Amniotic stem cell (primary cell): ENCODE data around the gene UPK3BL2.
"Not testable (repeated sequence)": the region's sequence is repeated elsewhere in the genome, so short reads cannot be mapped to it uniquely, and the experiment has no call there.

Experiments used
- DNase-seq: peaks from one replicate; lab custom pipeline; 2025; lab: John Stamatoyannopoulos, UW

The UPK3BL2 gene, protein sequence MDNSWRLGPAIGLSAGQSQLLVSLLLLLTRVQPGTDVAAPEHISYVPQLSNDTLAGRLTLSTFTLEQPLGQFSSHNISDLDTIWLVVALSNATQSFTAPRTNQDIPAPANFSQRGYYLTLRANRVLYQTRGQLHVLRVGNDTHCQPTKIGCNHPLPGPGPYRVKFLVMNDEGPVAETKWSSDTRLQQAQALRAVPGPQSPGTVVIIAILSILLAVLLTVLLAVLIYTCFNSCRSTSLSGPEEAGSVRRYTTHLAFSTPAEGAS

DNA sequence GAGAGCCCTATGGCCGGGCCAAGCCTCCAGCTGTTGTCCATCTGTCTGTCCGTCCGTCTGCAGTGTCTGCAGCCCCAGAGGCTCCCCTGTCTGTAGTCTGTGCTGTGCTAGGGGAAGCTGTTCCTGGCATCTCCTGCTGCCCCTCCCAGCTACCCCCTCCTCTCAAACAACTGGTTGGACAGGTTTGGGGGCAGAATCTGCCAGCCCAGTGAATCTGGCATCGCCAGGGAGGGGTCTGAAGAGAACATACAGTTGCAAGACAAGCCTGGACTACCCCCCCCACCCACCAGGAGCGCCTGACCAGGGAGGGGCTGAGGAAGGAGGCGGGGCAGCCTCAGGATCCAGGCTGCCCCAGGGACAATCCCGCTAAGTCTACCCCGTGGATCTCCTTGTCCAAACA, at the start of gene UPK3BL2:
TSS of gene UPK3BL2 (minus strand) at position 101 of the 400 bp plus-strand sequence. CDS start at position 41, 60 bp downstream.
- DNase-seq, result not testable (repeated sequence)

DNA sequence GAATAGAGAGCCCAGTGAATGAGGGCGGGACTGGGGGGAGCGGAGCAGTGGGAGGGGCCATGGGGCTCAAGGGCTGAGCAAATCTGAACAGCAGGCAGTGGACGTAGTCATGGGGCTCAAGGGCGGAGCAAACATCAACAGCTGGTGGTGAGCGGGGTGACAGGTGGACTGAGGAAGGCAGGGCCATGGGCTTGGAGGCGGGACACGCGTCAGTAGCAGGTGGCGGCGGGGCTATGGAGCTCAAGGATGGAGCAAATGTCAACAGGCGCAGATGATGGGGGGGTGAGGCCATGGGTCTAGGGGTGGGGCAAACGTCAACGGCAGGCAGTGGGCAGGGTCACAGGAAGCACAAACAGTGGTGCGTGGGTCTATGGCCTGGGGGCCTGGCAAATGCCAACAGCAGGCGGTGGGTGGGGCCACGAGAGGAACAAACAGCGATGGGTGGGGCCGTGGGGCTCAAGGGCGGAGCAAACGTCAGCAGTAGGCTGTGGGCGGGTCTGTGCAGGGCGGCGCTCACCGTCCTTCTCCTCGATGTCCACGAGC, 49.1 kb upstream of the UPK3BL2 start:
- not testable (repeated sequence) for DNase-seq

DNA sequence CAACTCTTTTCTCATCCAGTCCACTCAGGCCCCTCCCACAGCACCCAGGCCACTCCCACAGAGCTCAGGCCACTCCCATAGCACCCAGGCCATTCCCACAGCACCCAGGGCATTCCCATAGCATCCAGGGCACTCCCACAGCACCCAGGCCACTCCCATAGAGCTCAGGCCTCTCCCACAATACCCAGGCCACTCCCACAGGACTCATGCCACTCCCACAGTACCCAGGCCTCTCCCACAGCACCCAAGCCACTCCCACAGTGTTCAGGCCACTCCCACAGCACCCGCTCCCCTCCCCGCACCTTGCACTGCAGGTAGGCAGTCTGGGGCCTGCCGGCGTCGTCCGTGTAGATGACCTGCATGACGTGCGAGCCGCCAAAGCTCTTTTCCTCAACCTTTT, 46.4 kb upstream of the UPK3BL2 start:
- DNase-seq, result not testable (repeated sequence)

DNA sequence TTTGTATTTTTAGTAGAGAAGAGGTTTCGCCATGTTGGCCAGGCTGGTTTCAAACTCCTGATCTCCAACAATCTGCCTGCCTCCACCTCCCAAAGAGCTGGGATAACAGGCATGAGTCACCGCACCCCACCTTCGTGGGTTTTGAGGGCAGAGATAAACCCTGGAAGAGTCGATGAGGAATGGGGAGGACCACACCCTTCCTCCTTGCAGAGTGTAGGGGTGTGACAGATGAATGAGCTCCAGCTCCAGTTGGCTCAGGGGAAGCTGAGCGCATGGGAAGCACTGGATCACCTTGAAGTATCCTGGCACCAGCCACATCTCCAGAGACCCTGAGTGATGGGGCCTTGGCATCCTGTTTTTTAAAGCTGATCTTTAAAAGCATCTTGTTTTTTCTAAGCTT, 40.0 kb upstream of the UPK3BL2 start:
- DNase-seq, result not testable (repeated sequence)

DNA sequence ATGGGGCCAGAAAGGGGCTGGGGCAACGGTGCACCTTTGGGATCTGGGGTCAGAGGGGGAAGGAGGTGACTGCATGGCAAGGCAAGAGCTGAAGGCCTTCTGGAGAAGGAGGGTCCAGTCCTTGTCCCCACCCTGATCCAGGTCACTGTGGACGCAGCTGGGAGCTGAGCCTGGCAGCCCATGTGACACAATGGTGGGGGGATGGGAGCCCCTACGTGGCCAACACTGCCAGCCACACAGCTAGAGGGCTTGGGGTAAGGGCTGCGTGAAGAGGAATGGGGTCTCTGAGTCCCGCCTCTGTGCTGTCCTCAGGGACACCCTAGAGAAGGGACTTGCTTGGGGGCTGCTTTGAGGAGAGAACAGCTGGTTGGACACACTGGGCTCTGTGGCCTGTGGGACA, 38.2 kb upstream of the UPK3BL2 start:
- DNase-seq, result not testable (repeated sequence)

DNA sequence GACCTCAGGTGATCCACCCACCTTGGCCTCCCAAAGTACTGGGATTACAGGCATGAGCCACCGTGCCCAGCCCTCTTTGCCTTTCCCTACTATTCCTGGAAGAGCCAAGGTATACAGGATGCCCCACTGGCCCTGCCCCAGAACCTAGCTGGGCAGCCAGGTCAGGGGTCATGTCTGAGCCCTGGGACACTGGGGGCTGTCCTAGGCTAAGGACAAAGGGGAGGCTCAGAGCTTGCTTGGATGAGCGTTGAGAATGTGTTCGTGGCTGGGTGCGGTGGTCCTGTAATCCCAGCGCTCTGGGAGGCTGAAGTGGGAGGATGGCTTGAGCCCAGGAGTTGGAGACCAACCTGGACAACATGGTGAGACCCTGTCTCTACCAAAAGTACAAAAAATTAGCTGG, 35.0 kb upstream of the UPK3BL2 start:
- DNase-seq, result not testable (repeated sequence)

DNA sequence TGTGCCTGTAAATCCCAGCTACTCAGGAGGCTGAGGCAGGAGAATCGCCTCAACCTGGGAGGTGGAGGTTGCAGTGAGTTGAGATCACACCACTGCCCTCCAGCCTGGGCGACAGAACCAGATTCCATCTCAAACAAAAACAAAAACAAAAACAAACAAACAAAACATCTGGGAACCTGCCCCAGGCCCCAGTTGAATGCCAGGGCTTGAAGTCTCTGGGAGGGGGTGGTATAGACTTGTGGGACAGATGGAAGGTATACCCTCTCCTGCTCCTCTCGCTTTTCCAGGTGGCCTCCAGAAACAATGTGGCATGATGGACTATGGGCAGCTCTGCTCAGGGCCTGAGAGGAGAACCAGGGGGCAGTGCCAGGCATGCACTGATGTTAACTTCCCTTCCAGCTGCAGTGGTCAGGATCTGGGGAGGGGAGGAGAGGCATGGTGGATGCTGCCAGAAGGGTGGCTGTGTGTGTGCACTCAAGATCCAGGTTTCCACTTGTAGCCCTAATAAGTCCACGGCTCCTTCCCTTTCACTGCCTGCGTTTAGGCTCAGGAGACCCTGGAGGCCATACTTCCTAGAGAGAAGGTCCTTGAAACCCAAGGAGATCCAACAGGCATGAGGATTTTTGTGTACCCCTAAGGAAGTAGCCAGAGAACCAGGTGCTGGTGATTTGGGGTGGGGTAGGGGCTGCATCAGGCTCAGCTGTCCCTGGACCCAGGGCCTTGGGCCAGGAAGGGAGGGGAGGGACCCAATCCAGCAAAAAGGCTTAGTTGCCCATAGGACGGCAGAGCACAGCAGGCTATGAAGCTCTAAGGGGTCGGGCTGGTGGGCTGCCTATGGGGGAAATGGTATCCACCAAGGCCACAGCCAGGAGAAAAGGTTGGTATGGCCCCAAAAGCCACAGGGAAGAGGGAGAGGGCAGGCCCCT, 34.1 kb upstream of the UPK3BL2 start:
- DNase-seq, result not testable (repeated sequence)

DNA sequence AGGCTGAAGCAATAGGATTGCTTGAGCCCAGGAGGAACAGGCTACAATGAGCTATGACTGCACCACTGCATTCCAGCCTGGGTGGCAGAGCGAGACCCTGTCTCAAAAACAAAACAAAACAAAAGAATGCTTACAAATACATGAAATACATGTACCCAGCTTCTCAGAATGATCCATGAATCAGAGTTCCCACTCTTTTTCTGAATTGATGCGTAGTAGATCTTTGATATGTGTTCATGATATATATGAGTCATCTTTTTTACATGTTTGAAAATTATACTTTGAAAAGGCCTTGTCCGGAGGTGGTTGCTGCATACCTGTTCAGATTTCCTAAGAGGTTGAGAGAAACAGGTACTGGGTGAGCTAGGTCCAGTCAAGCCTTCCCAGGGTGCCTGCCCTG, 32.9 kb upstream of the UPK3BL2 start:
- not testable (repeated sequence) for DNase-seq

DNA sequence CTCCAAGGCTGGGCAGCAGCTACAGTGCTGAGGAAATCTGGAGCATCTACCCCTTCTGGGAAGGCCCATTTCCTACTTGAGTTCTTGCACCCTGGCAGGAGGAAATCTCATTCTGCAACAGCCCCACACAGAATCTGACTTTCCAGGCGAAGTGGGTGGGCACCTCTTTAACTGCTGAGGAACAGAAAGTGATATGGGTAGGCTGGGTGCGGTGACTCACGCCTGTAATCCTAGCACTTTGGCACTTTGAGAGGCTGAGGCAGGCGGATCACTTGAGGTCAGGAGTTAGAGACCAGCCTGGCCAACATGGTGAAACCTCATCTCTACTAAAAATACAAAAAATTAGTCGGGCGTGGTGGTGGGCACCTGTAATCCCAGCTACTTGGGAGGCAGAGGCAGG, 31.1 kb upstream of the UPK3BL2 start:
- not testable (repeated sequence) for DNase-seq

DNA sequence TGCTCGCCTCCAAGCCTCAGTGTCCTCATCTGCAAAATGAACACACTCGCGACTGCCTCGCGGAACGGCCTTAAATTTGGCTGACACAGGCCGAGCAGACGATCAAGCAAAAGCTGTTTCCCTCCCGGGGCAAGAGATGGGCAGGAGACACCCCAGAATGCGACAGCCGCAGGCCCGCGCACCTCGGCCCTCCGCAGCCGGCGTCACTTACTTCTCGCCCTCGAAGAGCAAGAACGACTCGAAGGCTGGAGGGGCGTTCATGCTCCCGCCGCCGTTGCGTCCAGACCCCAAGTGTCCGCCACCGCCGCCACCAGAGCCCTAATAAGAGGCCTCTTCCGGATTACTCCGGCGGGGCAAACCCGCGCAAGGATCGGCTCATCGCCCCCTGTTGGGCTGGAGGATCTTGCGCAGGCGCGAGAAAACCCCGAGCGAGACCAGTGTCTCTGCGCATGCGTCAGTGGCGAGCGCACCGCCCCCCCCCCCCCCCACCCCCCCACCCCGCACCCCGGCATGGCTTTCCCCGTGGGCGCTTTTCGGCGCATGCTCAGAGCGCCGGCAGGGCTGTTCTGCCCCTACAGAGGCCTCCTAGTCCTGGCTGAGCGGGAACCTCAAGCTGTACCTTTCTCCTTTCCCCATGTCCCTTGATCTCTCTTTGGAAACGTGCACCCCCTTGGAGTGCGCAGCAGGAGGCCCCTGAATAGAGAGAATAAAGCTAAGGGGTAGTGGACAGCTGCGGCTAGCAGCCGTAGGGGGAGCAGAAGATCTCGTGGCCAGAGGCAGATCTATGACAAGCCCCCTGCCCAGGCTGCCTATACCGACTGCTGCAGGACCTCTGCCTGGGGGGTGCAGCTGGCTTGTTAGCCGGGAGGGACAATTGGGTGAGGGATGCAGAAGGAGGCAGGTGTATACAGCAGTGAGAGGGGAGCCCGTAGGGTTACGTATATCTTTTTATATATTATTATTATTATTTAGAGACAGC, 29.1 kb upstream of the UPK3BL2 start, which contains the start of gene POLR2J3:
TSS of gene POLR2J3 (minus strand) at position 323 of the 979 bp plus-strand sequence. CDS start at position 261, 62 bp downstream.
- DNase-seq, result not testable (repeated sequence)

DNA sequence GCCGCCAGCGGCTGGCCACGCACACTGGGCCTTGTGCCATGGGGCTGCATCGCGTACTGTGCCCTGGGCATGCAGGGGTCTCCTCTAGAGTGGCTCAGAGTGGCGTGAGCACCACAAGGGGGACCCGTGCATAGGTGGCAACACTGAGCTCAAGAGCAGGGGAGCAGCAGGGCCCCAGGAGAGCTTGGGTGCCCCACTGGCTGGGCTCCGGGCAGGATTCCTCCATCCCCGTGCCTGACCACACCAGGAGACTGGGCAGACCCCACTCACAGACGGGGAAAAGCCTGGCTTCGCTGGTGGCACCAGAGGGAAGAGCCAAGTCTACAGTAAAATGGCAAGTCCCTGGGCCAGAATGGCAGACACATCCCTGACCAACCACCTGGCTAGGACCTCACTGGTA, 25.1 kb upstream of the UPK3BL2 start:
- not testable (repeated sequence) for DNase-seq

DNA sequence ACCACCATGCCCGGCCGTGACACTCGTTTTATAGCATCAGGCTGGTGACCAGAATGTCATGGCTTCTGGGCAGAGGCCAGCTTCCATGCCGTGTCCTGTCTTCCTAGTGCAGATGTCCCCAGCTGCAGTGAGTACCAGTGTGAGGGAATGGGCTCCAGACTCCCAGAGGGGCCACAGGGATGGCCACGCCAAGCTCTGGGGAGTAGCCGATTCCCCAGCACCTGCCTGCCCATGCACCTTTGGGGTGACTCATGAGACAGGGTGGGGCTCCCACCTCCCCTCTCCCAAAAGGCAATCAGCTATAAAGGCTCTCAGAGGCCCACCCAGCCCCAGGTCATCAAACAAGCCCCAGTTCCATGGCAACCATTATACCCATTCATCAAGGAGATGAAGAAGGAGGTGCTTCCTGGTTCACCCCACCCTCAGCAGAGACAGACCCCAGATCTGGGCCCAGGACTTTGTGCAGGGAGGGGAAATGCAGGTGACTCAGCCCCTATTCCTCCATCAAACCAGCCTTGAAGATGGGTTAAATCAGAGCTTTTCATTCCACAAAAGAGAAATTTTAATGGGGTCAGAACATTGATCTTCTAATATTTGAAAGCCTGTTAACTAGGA, 7.4 kb upstream of the UPK3BL2 start, which contains the start of gene SPDYE2:
TSS of gene SPDYE2 (plus strand) at position 419 of the 615 bp plus-strand sequence. CDS start 2,030 bp downstream, outside the sequence.
- not testable (repeated sequence) for DNase-seq

DNA sequence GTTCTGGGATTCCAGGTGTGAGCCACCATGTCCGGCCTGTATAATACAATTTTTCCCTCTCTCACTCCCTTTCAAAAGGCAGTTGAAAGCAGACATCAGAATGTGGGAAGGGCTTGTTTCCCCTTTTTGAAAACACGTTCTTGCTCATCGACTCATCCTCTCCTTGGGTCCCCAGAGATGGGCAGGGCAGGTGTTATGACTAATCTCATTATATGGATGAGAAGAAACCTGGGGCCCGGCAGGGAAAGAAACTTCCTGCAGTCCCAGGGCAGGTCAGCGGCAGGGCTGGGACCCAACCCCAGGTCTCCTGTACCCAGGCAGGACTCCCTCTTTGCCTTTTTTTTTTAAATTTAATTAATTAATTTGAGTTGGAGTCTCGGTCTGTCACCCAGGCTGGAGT, 2.9 kb upstream of the UPK3BL2 start:
- not testable (repeated sequence) for DNase-seq

DNA sequence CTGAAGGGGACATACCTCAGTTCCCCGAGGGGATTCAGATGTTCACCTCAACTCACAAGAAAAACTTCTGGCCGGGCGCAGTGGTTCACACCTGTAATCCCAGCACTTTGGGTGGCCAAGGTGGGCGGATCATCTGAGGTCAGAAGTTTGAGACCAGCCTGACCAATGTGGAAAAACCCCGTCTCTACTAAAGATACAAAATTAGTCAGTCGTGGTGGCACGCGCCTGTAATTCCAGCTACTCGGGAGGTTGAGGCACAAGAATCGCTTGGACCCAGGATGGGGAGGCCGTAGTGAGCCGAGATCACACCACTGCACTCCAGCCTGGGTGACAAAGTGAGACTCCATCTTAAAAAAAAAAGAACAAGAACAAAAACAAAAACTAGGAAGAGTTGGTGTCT, 1.8 kb upstream of the UPK3BL2 start:
- not testable (repeated sequence) for DNase-seq

DNA sequence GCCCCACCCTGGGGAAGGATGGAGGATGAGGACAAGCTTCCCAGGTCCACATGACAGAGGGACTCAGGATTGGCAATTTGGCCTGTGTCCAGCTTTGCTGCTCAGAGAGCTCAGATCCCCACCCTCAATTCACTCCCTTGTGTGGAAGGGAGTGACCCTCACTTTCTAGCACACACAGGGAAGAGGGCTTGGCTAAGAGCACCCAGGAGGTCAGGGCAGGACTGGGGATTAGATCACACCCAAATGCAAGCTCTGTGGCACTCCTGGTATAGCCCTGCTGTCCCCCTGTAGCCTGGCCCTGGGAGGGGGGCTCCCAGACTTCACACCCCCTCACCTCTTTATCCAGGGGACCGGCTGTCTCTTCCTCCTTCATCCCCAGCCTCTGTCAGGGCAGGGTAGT, 876 bp upstream of the UPK3BL2 start:
- not testable (repeated sequence) for DNase-seq

DNA sequence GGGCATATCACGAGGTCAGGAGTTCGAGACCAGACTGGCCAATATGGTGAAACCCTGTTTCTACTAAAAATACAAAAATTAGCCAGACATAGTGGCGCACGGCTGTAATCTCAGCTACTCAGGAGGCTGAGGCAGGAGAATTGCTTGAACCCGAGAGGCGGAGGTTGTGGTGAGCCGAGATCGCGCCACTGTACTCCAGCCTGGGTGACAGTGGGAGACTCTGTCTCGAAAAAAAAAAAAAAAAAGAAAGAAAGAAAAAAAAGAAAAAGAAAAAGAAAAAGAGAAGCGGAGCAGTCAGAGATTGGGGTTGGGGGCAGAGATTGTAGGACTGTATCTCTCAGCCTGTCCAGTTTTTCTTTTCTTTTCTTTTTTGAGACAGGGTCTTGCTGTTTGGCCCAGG, 725 bp downstream of the UPK3BL2 start:
- not testable (repeated sequence) for DNase-seq

DNA sequence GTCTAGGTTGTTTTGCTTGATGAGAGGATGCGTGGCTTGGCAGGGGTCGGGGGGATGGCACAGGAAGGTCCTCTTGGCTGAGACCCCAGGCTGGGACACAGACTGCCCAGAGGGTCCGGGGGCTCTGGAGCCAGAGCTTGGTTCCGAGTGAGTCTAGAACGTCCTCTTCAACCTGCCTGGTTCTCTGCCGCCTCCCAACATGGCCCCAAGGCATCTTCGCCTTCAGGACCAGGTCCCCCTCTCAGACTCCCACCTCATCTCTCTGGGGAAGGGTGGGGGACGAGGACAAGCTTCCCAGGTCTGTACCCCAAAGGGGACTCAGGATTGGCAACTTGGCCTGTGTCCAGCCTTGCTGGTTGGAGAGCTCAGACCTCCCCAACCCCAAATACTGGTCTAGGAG, 1.4 kb downstream of the UPK3BL2 start:
- DNase-seq, result not testable (repeated sequence)

DNA sequence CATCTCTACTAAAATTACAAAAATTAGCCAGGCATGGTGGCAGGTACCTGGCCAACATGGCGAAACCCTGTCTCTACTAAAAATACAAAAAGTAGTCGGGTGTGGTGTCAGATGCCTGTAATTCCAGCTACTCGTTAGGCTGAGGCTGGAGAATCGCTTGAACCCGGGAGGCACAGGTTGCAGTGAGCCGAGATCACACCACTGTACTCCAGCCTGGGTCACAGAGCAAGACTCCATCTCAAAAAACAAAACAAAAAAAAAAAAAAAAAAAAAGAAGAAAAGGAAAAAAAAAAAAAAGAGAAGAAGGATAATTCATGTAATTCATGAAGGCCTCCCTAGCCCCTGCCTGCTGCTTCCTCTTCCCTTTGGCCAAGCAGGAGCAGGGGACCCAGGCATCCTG, 2.9 kb downstream of the UPK3BL2 start:
- not testable (repeated sequence) for DNase-seq

DNA sequence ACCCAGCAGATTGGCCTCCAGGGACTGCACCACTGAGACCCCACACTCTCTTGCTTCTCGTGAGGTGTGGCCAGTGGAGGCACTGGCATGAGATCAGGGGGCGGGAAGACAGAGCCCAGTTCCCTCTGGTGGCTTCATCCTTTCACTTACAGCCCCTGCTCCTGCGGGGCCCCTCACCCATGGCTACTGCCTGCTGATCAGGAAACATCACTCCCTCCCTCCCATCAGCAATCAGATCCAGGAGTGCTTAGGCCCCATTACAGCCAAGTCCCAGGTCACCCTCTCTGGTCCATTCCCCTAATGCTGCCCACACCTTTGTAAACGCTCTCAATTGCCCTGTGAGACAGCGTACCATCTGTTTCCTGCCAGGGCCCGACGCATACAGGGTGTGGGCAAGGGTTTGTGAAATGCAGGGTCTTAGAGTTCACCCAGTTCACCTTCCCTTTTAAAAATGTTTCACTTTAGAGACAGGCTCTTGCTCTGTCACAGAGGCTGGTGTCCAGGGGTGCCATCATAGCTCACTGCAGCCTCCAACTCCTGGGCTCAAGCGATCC, 8.4 kb downstream of the UPK3BL2 start:
- DNase-seq, result not testable (repeated sequence)

DNA sequence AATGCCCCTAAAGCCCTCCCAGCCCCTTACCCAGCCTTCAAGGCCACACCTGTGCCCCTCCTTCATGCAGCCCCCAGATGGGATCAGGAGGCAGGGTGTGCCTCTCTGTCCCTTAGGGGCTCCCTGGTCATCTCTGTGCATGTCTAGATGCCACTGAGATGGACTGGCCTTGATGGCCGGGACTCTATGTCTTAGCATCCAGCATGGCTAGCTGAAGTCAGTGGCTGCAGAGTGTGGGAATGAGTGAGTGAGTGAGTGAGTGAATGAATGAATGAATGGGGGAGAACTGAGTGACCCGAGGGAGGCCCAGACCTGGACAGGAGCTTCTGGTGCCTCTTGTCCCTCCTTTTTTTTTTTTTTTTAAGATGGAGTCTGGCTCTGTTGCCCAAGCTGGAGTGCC, 11.4 kb downstream of the UPK3BL2 start:
- DNase-seq, result not testable (repeated sequence)
